Upper lobe of left lung (tissue), 6 donors: Measurements from ENCODE around the gene CTRL. TPM values are rescaled to one million over a fixed set of nuclear protein-coding genes. Genes with fewer than 3 reads are reported as not detected.
A peak's percentile ranks its signal among the peaks of the same experiment; 100 is the strongest.

Experiments
- ATAC-seq, 2 donors: fragments of 200-7000 bp; cut with Tn5 transposase; one replicate each; pipeline ENCODE4 v1.9.1; 2022; ENCODE audit warnings: mild to moderate bottlenecking in 2 of 2, moderate library complexity in 2 of 2; ENCODE audit not compliant: low FRiP score in 2 of 2
- DNase-seq, 2 donors: peaks; one replicate each; pipeline ENCODE4 v3.0.0-alpha.2; 2019 to 2020
- H3K27ac ChIP-seq, 4 donors: fragments of 200-600 bp; sonication (generic); one replicate each; pipeline ENCODE4 v1.5.1; 2016 to 2019
- H3K27me3 ChIP-seq, 4 donors: fragments of 200-600 bp; sonication (generic); one replicate each; pipeline ENCODE4 v1.5.1; 2017 to 2019
- H3K36me3 ChIP-seq, 4 donors: fragments of 200-600 bp; sonication (generic); one replicate each; pipeline ENCODE4 v1.5.1; 2016 to 2019
- H3K4me1 ChIP-seq, 4 donors: fragments of 200-600 bp; sonication (generic); one replicate each; pipeline ENCODE4 v1.5.1; 2018 to 2019
- H3K4me3 ChIP-seq, 4 donors: fragments of 200-600 bp; sonication (generic); one replicate each; pipeline ENCODE4 v1.5.1; 2017 to 2019; ENCODE audit warnings: mild to moderate bottlenecking in 2 of 4, moderate library complexity in 1 of 4
- H3K9me3 ChIP-seq, 4 donors: fragments of 200-600 bp; sonication (generic); one replicate each; pipeline ENCODE4 v1.5.1; 2018 to 2019
- EP300 ChIP-seq, 4 donors: sonication (generic); formaldehyde crosslinking; IDR thresholded peaks; one replicate each; pipeline ENCODE4 v1.5.1; 2017; ENCODE audit warnings: antibody characterized with exemption in 4 of 4, control low read depth in 2 of 4
- POLR2A ChIP-seq, 4 donors: fragments of 450-650 bp; IDR thresholded peaks; one replicate each; pipeline ENCODE4 v1.5.1; 2016 to 2017; ENCODE audit warnings: antibody characterized with exemption in 4 of 4, mild to moderate bottlenecking in 2 of 4
- POLR2AphosphoS5 ChIP-seq, 2 donors: sonication (generic); formaldehyde crosslinking; IDR thresholded peaks; one replicate each; pipeline ENCODE4 v1.5.1; 2017; ENCODE audit warnings: antibody characterized with exemption in 2 of 2
- WGBS, 2 donors: methylation state at CpG; one replicate each; pipeline ENCODE4 v1.1.5; 2017 to 2018; 5-methylcytosine and 5-hydroxymethylcytosine counted together
- total RNA-seq, 6 donors: library from RNA; depleted of rRNA in 4 of 6; stranded (reverse); fragments of >200 nt in 4 of 6; gene quantifications; one replicate each; pipeline versions ENCODE4 v1.1.0 to v1.2.1, GENCODE V29; 2016 to 2021
- TF ChIP-seq, protein P1 (sequence below), 6 experiments: fragments of 450-650 bp in 4 of 6; fragments of 200-600 bp in 2 of 6; sonication (generic) in 2 of 6; IDR thresholded peaks; one replicate each; pipeline ENCODE4 v1.5.1; 2016 to 2019; ENCODE audit warnings: antibody characterized with exemption in 6 of 6
- donor health status: DM: no; HTN: no; CAD: no; lungs with moderate emphysema.
- donor health status: DM: no; HTN: yes; CAD: no; lungs with severe emphysema.

Gene CTRL
- total RNA-seq, 6 donors from 2014 or later, result 1.6 to 4.2 (median 2.4) TPM

DNA sequence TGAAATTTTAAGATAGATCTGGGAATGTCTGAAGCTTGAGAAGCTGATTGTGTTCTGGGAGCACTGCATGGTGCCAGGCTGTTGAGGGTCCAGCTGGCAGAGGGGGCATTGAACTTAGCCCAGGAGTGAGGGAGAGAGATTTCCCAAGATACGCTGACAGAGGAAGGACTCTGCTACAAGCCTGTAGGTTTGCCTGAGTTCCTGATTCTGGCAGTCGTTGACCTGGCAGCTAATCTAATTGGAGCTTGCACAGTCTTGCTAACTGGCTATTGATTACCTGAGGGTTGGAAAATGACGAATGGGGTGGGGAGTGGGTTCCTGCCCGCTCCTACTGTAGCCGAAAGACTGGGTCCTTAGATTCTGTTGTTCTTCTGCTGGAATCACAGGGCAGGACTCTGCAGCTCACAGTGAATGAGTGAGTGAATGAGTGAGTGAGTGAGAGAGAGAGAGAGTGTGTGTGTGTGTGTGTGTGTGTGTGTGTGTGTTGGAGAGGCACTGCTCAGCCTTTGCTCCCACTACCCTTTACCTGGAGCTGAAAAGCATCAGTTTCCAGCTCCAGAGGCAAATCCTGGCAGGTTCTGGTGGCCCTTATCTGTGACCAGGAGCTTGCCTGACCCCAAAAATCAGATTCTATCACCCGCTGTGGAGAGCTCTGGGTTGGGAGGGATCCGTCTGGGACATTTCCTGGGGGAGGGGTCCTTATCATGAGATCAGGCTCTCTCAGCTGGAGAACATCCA, 16.7 kb downstream of the CTRL start:
- no peak for ATAC-seq
- Histone ChIP-seq H3K9me3 (no peaks in the 10 kb centered on the region), H3K27ac (no peak overlapping the region), H3K27me3 (no peaks in the 10 kb centered on the region), H3K4me1 (peaks cover 20 to 34% (median 25%) of the 10 kb centered on the region in 4 donors), H3K4me3 (no peak overlapping the region), H3K36me3 (peaks cover 0 to 42% (median 19%) of the 10 kb centered on the region in 4 donors)
- TF ChIP-seq POLR2AphosphoS5 (IDR thresholded peaks at IDR 0.05) (no peak), EP300 (IDR thresholded peaks at IDR 0.05) (no peak), POLR2A (IDR thresholded peaks at IDR 0.05) (no peak)
- TF ChIP-seq, protein P1, sequence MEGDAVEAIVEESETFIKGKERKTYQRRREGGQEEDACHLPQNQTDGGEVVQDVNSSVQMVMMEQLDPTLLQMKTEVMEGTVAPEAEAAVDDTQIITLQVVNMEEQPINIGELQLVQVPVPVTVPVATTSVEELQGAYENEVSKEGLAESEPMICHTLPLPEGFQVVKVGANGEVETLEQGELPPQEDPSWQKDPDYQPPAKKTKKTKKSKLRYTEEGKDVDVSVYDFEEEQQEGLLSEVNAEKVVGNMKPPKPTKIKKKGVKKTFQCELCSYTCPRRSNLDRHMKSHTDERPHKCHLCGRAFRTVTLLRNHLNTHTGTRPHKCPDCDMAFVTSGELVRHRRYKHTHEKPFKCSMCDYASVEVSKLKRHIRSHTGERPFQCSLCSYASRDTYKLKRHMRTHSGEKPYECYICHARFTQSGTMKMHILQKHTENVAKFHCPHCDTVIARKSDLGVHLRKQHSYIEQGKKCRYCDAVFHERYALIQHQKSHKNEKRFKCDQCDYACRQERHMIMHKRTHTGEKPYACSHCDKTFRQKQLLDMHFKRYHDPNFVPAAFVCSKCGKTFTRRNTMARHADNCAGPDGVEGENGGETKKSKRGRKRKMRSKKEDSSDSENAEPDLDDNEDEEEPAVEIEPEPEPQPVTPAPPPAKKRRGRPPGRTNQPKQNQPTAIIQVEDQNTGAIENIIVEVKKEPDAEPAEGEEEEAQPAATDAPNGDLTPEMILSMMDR (IDR thresholded peaks at IDR 0.05), result no peak
- 76 to 85% methylated on average over 6 to 7 of the region's 7 CpGs for WGBS, 2 donors
- DNase-seq, result no peak

DNA sequence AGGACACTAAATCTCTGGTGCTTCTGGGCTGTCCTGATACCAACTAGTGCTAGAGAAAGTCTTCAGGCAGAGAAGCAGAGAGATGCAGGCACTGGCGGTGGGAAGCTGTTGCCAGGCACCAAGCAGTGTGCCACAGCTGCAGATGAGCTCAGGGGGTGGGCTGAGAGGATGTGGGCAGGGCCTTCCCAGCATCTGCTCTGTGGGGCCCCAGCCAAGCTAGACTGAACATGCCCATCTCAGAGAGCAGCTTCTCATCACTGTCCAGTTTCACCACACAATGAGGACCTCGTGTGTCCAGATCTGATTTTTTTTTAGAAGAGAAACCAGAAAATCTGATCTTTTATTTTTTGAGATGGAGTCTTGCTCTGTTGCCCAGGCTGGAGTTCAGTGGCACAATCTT, 21.5 kb downstream of the CTRL start:
- ATAC-seq, result no peak
- 70 to 81% methylated on average over 2 of the region's 2 CpGs for WGBS, 2 donors
- TF ChIP-seq POLR2A (IDR thresholded peaks at IDR 0.05) (no peak), POLR2AphosphoS5 (IDR thresholded peaks at IDR 0.05) (no peak), EP300 (IDR thresholded peaks at IDR 0.05) (no peak)
- TF ChIP-seq, protein P1 (IDR thresholded peaks at IDR 0.05), result no peak
- Histone ChIP-seq H3K4me1 (peaks cover 0 to 3% (median 0%) of the 10 kb centered on the region in 4 donors), H3K36me3 (peaks cover 11 to 40% (median 28%) of the 10 kb centered on the region in 4 donors), H3K4me3 (no peak overlapping the region), H3K27me3 (no peaks in the 10 kb centered on the region), H3K27ac (no peak overlapping the region), H3K9me3 (no peaks in the 10 kb centered on the region)
- DNase-seq, result no peak

DNA sequence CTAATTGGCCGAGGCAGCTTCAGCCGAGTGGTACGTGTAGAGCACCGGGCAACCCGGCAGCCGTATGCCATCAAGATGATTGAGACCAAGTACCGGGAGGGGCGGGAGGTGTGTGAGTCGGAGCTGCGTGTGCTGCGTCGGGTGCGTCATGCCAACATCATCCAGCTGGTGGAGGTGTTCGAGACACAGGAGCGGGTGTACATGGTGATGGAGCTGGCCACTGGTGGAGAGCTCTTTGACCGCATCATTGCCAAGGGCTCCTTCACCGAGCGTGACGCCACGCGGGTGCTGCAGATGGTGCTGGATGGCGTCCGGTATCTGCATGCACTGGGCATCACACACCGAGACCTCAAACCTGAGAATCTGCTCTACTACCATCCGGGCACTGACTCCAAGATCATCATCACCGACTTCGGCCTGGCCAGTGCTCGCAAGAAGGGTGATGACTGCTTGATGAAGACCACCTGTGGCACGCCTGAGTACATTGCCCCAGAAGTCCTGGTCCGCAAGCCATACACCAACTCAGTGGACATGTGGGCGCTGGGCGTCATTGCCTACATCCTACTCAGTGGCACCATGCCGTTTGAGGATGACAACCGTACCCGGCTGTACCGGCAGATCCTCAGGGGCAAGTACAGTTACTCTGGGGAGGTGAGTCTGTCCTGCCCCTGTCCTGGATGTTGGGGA, 22.5 kb downstream of the CTRL start:
- H3K36me3 ChIP-seq, result peaks cover 11 to 40% (median 28%) of the 10 kb centered on the region in 4 donors
- peak in 1 of 2 donors; percentile 74 for DNase-seq
- peaks cover 0 to 3% (median 0%) of the 10 kb centered on the region in 4 donors for H3K4me1 ChIP-seq
- no peaks in the 10 kb centered on the region for H3K27me3 ChIP-seq
- no peak for ATAC-seq
- H3K9me3 ChIP-seq, result no peaks in the 10 kb centered on the region
- TF ChIP-seq EP300 (IDR thresholded peaks at IDR 0.05) (no peak), POLR2A (IDR thresholded peaks at IDR 0.05) (no peak), POLR2AphosphoS5 (IDR thresholded peaks at IDR 0.05) (no peak)
- TF ChIP-seq, protein P1 (IDR thresholded peaks at IDR 0.05), result no peak
- no peak overlapping the region for H3K4me3 ChIP-seq
- WGBS, 2 donors, result 93 to 97% methylated on average over 32 to 36 of the region's 36 CpGs
- no peak overlapping the region for H3K27ac ChIP-seq

DNA sequence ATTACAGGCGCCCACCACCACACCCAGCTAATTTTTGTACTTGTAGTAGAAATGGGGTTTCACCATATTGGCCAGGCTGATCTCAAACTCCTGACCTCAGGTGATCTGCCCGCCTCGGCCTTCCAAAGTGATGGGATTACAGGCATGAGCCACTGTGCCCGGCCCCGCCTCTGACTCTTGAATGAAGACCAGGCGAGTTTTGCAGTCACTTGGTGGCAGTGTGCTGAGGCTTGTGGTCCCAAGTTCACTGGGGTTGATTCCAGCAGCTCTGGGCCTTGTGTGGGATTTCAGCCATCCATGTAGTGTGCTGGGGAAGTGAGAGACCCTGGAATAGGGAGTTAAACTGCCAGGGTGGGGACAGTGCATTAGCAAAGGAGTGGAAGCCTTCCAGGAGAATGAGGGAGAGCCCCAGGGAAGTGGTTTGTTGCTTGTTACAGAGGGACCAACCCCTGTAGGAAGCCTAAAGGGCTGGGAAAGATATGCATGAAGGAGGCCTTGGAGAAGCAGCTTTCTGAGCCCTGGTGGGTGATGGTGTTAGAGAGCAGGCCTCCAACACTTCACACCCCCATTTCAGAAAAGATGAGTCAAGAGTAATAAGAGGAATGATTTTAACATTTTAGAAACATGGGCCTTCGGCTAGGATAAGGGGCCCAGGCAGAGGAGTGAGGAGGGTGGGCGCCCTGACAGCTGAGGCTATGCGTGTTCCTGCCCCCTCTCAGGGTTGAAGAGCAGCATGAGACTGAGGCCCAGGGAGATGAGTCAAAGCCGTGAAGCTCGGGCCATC, 24.1 kb downstream of the CTRL start:
- Histone ChIP-seq H3K27me3 (no peaks in the 10 kb centered on the region), H3K4me3 (no peak overlapping the region), H3K9me3 (no peaks in the 10 kb centered on the region), H3K27ac (no peak overlapping the region), H3K36me3 (peaks cover 11 to 45% (median 30%) of the 10 kb centered on the region in 4 donors), H3K4me1 (peaks cover 0 to 3% (median 0%) of the 10 kb centered on the region in 4 donors)
- TF ChIP-seq POLR2AphosphoS5 (IDR thresholded peaks at IDR 0.05) (no peak), POLR2A (IDR thresholded peaks at IDR 0.05) (no peak), EP300 (IDR thresholded peaks at IDR 0.05) (no peak)
- TF ChIP-seq, protein P1 (IDR thresholded peaks at IDR 0.05), result no peak
- ATAC-seq (no peak), DNase-seq (no peak)
- 90 to 92% methylated on average over 8 to 11 of the region's 11 CpGs for WGBS, 2 donors
